Colonic mucosa (tissue), 4 donors: Measurements from ENCODE around the gene UTP11. TPM values are rescaled to one million over a fixed set of nuclear protein-coding genes. Genes with fewer than 3 reads are reported as not detected.

ENCODE experiments used
- DNase-seq: peaks from one replicate; pipeline ENCODE4 v3.0.0-alpha.2; 2020
- H3K27ac ChIP-seq: fragments of 200-600 bp; one replicate; pipeline ENCODE4 v1.8.0; 2021
- H3K27me3 ChIP-seq: fragments of 200-600 bp; one replicate; pipeline ENCODE4 v1.8.0; 2021
- H3K36me3 ChIP-seq: fragments of 200-600 bp; one replicate; pipeline ENCODE4 v1.8.0; 2021
- H3K4me1 ChIP-seq: fragments of 200-600 bp; one replicate; pipeline ENCODE4 v1.8.0; 2021; ENCODE audit warnings: mild to moderate bottlenecking
- H3K4me3 ChIP-seq: fragments of 200-600 bp; one replicate; pipeline ENCODE4 v1.8.0; 2021
- H3K9ac ChIP-seq, 2 donors: one replicate each; pipeline ENCODE4 v1.7.0; 2013; ENCODE audit warnings: control low read depth in 2 of 2, low read depth in 2 of 2, low read length in 2 of 2
- H3K9me3 ChIP-seq: fragments of 200-600 bp; one replicate; pipeline ENCODE4 v1.8.0; 2021
- CTCF ChIP-seq: fragments of 200-600 bp; IDR thresholded peaks from one replicate; pipeline ENCODE4 v1.8.0; 2022; ENCODE audit warnings: antibody characterized with exemption, mild to moderate bottlenecking
- intact Hi-C: fragments of 100-400 bp; cut with DNase I; formaldehyde crosslinking; loops from one replicate; pipeline ENCODE4 v1.14.1; 2022
- total RNA-seq, 2 donors: library from RNA; stranded (reverse); fragmentation: NEBNext Ultra II Directional in 1 of 2; extraction: Animal tissue kit (Norgen Biotek cat#: 25700) in 1 of 2; gene quantifications; one replicate each; pipeline ENCODE4 v1.2.1, GENCODE V29; 2021
- donor health status: healthy.
- donor health status: DM: no; HTN: no; CAD: no.
- donor health status: DM: no; HTN: no; CAD: no.

Gene UTP11
- total RNA-seq, 2 donors from 2014 or later = 18.4 to 25.6 TPM

GRCh38 chr1:38000233-38000528 is 12.4 kb upstream of the UTP11 start:
- H3K27ac ChIP-seq = peak overlapping the region; percentile 80
- H3K9ac ChIP-seq = peak overlapping the region; percentile 35 to 66
- H3K27me3 ChIP-seq = peaks cover 10% of the 10 kb centered on the region
- H3K4me3 ChIP-seq = no peak overlapping the region
- TF ChIP-seq CTCF = no peak
- DNase-seq = no peak
- no peaks in the 10 kb centered on the region for H3K36me3 ChIP-seq
- intact Hi-C loops = no loop called here
- H3K4me1 ChIP-seq = no peaks in the 10 kb centered on the region
- H3K9me3 ChIP-seq = no peaks in the 10 kb centered on the region

GRCh38 chr1:38000529-38001455 is 11.7 kb upstream of the UTP11 start:
- Histone ChIP-seq H3K4me1 (no peaks in the 10 kb centered on the region), H3K27ac (peak overlapping the region; percentile 80), H3K9me3 (no peaks in the 10 kb centered on the region), H3K4me3 (no peak overlapping the region), H3K9ac (peak overlapping the region; percentile 33 to 35), H3K27me3 (peaks cover 10% of the 10 kb centered on the region), H3K36me3 (no peaks in the 10 kb centered on the region)
- no peak for DNase-seq
- no peak for TF ChIP-seq CTCF
- intact Hi-C loops = no loop called here

GRCh38 chr1:38003261-38004250 is 9.0 kb upstream of the UTP11 start:
- H3K4me1 ChIP-seq = no peaks in the 10 kb centered on the region

GRCh38 chr1:38004284-38005108 is 8.0 kb upstream of the UTP11 start:
- Histone ChIP-seq H3K4me1 (no peaks in the 10 kb centered on the region), H3K4me3 (peak overlapping the region; percentile 43), H3K27ac (peak overlapping the region; percentile 65), H3K36me3 (no peaks in the 10 kb centered on the region), H3K9ac (peak overlapping the region; percentile 4 to 42), H3K27me3 (peaks cover 10% of the 10 kb centered on the region), H3K9me3 (no peaks in the 10 kb centered on the region)
- no peak for DNase-seq
- intact Hi-C loops = no loop called here
- no peak for TF ChIP-seq CTCF

More at GRCh38 chr1:38003261-38004250, 9.0 kb upstream of the UTP11 start:
- H3K9ac ChIP-seq = peak overlapping the region; percentile 4 to 43
- H3K36me3 ChIP-seq = no peaks in the 10 kb centered on the region
- DNase-seq = no peak
- peak overlapping the region; percentile 65 for H3K27ac ChIP-seq
- H3K27me3 ChIP-seq = peaks cover 10% of the 10 kb centered on the region
- intact Hi-C loops = no loop called here
- H3K9me3 ChIP-seq = no peaks in the 10 kb centered on the region
- no peak for TF ChIP-seq CTCF
- peak overlapping the region; percentile 43 for H3K4me3 ChIP-seq
